RKO (cell line): ENCODE data around the gene ACD.
A peak's percentile ranks its signal among the peaks of the same experiment; 100 is the strongest.

ENCODE experiments used
- DNase-seq: peaks from one replicate; pipeline ENCODE4 v3.0.0-alpha.2; 2016; ENCODE audit warnings: low spot score

The ACD gene

GRCh38 chr16:67647681-67648080 lies 12.4 kb downstream of the ACD start:
- no peak for DNase-seq

- DNase-seq: no peak
Observed at GRCh38 chr16:67647111-67647651, 12.9 kb downstream of the ACD start.

GRCh38 chr16:67645397-67646121 lies 14.5 kb downstream of the ACD start:
- DNase-seq: no peak

- DNase-seq: no peak
Observed at GRCh38 chr16:67644038-67644437, 16.0 kb downstream of the ACD start.

GRCh38 chr16:67641779-67642708 lies 18.0 kb downstream of the ACD start:
- peak; percentile 23 for DNase-seq

GRCh38 chr16:67637625-67638024 lies 22.4 kb downstream of the ACD start:
- no peak for DNase-seq

GRCh38 chr16:67636713-67637112 lies 23.3 kb downstream of the ACD start:
- DNase-seq: no peak

- DNase-seq: no peak
Observed at GRCh38 chr16:67632415-67633172, 27.5 kb downstream of the ACD start.

- DNase-seq: no peak
Observed at GRCh38 chr16:67628216-67628615, 31.8 kb downstream of the ACD start.

- no peak for DNase-seq
Observed at GRCh38 chr16:67613808-67614207, 46.3 kb downstream of the ACD start.

GRCh38 chr16:67608364-67608763 lies 51.7 kb downstream of the ACD start:
- DNase-seq: no peak
